Natural killer cell (primary cell): ENCODE results near the gene SPCS3. TPM values are rescaled to one million over a fixed set of nuclear protein-coding genes. Genes with fewer than 3 reads are reported as not detected.

Experiments used
- ATAC-seq, 3 donors: fragments of 150-1000 bp in 2 of 3; fragments of 200-7000 bp in 1 of 3; cut with Tn5 transposase; 1 replicate in 1 of 3; 2 replicates in 2 of 3; pipeline ENCODE4 v1.10.0; 2021; ENCODE audit warnings: mild to moderate bottlenecking in 2 of 3, moderate library complexity in 2 of 3
- DNase-seq, 2 donors: peaks; one replicate each; pipeline versions ENCODE4 v3.0.0 to v3.0.0-alpha.2; 2013 to 2021; ENCODE audit warnings: mixed read lengths in 1 of 2
- H3K27ac ChIP-seq: one replicate; pipeline ENCODE4 v1.5.1; 2013; ENCODE audit warnings: mild to moderate bottlenecking, low read length
- H3K27me3 ChIP-seq: one replicate; pipeline ENCODE4 v1.6.1; 2013; ENCODE audit warnings: low read length; ENCODE audit not compliant: control insufficient read depth, insufficient read depth
- H3K36me3 ChIP-seq: one replicate; pipeline ENCODE4 v1.6.1; 2013; ENCODE audit warnings: low read length; ENCODE audit not compliant: control insufficient read depth, insufficient read depth
- H3K4me1 ChIP-seq: one replicate; pipeline ENCODE4 v1.6.1; 2013; ENCODE audit warnings: low read length; ENCODE audit not compliant: control insufficient read depth, insufficient read depth
- H3K4me3 ChIP-seq: one replicate; pipeline ENCODE4 v1.5.1; 2013; ENCODE audit warnings: low read length
- H3K9me3 ChIP-seq: one replicate; pipeline ENCODE4 v1.6.1; 2013; ENCODE audit warnings: low read length; ENCODE audit not compliant: control insufficient read depth, insufficient read depth
- H3K27ac Mint-ChIP-seq, 2 donors: one replicate each; pipeline ENCODE4 v1.8.0; 2022; ENCODE audit warnings: mild to moderate bottlenecking in 2 of 2, mixed read lengths in 2 of 2, moderate library complexity in 1 of 2
- H3K27me3 Mint-ChIP-seq, 2 donors: one replicate each; pipeline ENCODE4 v1.8.0; 2022; ENCODE audit warnings: low read depth in 2 of 2, mixed read lengths in 2 of 2
- H3K36me3 Mint-ChIP-seq: one replicate; pipeline ENCODE4 v1.8.0; 2022; ENCODE audit warnings: mixed read lengths
- H3K4me1 Mint-ChIP-seq, 2 donors: one replicate each; pipeline ENCODE4 v1.8.0; 2022; ENCODE audit warnings: mixed read lengths in 2 of 2
- H3K4me3 Mint-ChIP-seq: one replicate; pipeline ENCODE4 v1.8.0; 2022; ENCODE audit warnings: mild to moderate bottlenecking, moderate library complexity, mixed read lengths
- H3K9me3 Mint-ChIP-seq, 2 donors: one replicate each; pipeline ENCODE4 v1.8.0; 2022; ENCODE audit warnings: mixed read lengths in 2 of 2
- CTCF ChIP-seq: fragments of 200-600 bp; IDR thresholded peaks from one replicate; pipeline ENCODE4 v1.8.0; 2022; ENCODE audit warnings: antibody characterized with exemption
- WGBS: methylation state at CpG from one replicate; pipeline ENCODE4 v1.1.7; 2013; ENCODE audit warnings: missing lambda C conversion rate; ENCODE audit not compliant: insufficient coverage; 5-methylcytosine and 5-hydroxymethylcytosine counted together
- intact Hi-C: fragments of 100-400 bp; cut with micrococcal nuclease; formaldehyde crosslinking; loops from one replicate; pipeline ENCODE4 v1.14.2; 2022
- total RNA-seq, 4 donors: library from RNA; stranded (reverse); fragments of 120-200 nt in 1 of 4; gene quantifications; one replicate each; pipeline versions ENCODE4 v1.2.3 to v1.2.4, GENCODE V29; 2013 to 2022

Gene SPCS3
- total RNA-seq, 3 donors from 2014 or later (not counting 1 experiment from before 2014, with no cell fraction given), result 157 to 204 (median 171) TPM

DNA sequence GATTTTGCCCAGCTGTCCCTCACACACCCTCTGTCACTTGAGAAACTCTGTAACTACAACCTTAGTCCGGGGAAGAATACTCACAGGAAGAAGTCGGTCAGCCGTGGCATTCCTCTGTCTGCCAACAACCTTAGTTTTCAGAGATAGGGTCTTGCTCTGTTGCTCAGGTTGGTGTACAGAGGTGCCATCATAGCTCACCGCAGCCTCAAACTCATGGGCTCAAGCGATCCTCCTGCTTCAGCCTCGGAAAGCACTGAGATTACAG lies 12.2 kb upstream of the SPCS3 start:
- 92% methylated on average over 6 of the region's 6 CpGs for WGBS
- Histone ChIP-seq H3K36me3 (no peaks in the 10 kb centered on the region), H3K9me3 (no peaks in the 10 kb centered on the region), H3K27ac (no peak overlapping the region), H3K4me3 (no peak overlapping the region), H3K4me1 (no peaks in the 10 kb centered on the region), H3K27me3 (peaks cover 6% of the 10 kb centered on the region)
- intact Hi-C loops, result no loop called here
- no peak overlapping the region for H3K4me3 Mint-ChIP-seq
- no peak for TF ChIP-seq CTCF
- no peak for DNase-seq
- no peaks in the 10 kb centered on the region for H3K9me3 Mint-ChIP-seq
- no peaks in the 10 kb centered on the region for H3K4me1 Mint-ChIP-seq
- H3K27me3 Mint-ChIP-seq, result peaks cover 21 to 25% of the 10 kb centered on the region in 2 donors
- no peaks in the 10 kb centered on the region for H3K36me3 Mint-ChIP-seq
- ATAC-seq, result no peak
- H3K27ac Mint-ChIP-seq, result no peak overlapping the region

GRCh38 chr4:176308441-176308840 lies 11.3 kb upstream of the SPCS3 start:
- Histone ChIP-seq H3K4me1 (no peaks in the 10 kb centered on the region), H3K9me3 (no peaks in the 10 kb centered on the region), H3K36me3 (no peaks in the 10 kb centered on the region), H3K27ac (no peak overlapping the region), H3K4me3 (no peak overlapping the region), H3K27me3 (peaks cover 6% of the 10 kb centered on the region)
- Mint-ChIP-seq H3K36me3 (no peaks in the 10 kb centered on the region), H3K27ac (no peak overlapping the region), H3K4me1 (no peaks in the 10 kb centered on the region), H3K9me3 (no peaks in the 10 kb centered on the region), H3K4me3 (no peak overlapping the region), H3K27me3 (peaks cover 15 to 18% of the 10 kb centered on the region in 2 donors)
- intact Hi-C loops, result no loop called here
- ATAC-seq (no peak), DNase-seq (no peak)
- WGBS, result 94% methylated on average over 3 of the region's 3 CpGs
- TF ChIP-seq CTCF, result no peak

- WGBS, result 63% methylated on average over 2 of the region's 2 CpGs
- Histone ChIP-seq H3K27ac (no peak overlapping the region), H3K4me3 (no peak overlapping the region), H3K4me1 (no peaks in the 10 kb centered on the region), H3K9me3 (no peaks in the 10 kb centered on the region), H3K36me3 (no peaks in the 10 kb centered on the region), H3K27me3 (peaks cover 6% of the 10 kb centered on the region)
- no peak for DNase-seq
- TF ChIP-seq CTCF, result no peak
- Mint-ChIP-seq H3K9me3 (no peaks in the 10 kb centered on the region), H3K27ac (no peak overlapping the region), H3K36me3 (no peaks in the 10 kb centered on the region), H3K4me3 (no peak overlapping the region), H3K27me3 (peaks cover 13 to 18% of the 10 kb centered on the region in 2 donors), H3K4me1 (no peaks in the 10 kb centered on the region)
- intact Hi-C loops, result no loop called here
- peak in 1 of 3 donors; percentile 39 for ATAC-seq
These were observed 10.7 kb upstream of the SPCS3 start for GRCh38 chr4:176309046-176309445.

DNA sequence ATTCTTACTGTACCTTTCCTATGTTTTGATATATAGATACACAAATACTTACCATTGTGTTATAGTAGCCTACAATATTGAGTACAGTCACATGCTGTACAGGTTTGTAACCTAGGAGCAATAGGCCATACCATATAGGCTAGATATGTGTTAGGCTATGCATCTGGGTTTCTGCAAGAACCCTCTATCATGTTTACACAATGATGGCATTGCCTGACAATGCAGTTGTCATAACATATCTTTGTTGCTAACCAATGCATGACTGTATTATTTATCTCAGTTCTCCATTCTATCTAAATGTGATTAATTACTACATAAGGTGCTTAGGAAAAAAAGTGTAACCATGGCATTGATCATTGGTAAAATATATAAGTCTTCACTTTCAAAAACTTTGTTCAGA lies 10.0 kb upstream of the SPCS3 start:
- H3K36me3 ChIP-seq, result no peaks in the 10 kb centered on the region
- H3K27ac ChIP-seq, result no peak overlapping the region
- no peaks in the 10 kb centered on the region for H3K4me1 ChIP-seq
- peaks cover 6% of the 10 kb centered on the region for H3K27me3 ChIP-seq
- H3K27me3 Mint-ChIP-seq, result peaks cover 13 to 14% of the 10 kb centered on the region in 2 donors
- H3K36me3 Mint-ChIP-seq, result no peaks in the 10 kb centered on the region
- no peaks in the 10 kb centered on the region for H3K9me3 ChIP-seq
- no peak for ATAC-seq
- no peak for DNase-seq
- no peaks in the 10 kb centered on the region for H3K4me1 Mint-ChIP-seq
- TF ChIP-seq CTCF, result no peak
- H3K27ac Mint-ChIP-seq, result no peak overlapping the region
- no peak overlapping the region for H3K4me3 Mint-ChIP-seq
- intact Hi-C loops, result no loop called here
- no peaks in the 10 kb centered on the region for H3K9me3 Mint-ChIP-seq
- H3K4me3 ChIP-seq, result no peak overlapping the region
